HG03103 (cell line): ENCODE data around the gene S100A10.

Source experiments
- ATAC-seq: cut with Tn5 transposase; IDR thresholded peaks from one replicate; pipeline ENCODE4 v1.9.1; 2021; ENCODE audit warnings: low read depth; ENCODE audit not compliant: unreplicated experiment

S100A10 gene

DNA sequence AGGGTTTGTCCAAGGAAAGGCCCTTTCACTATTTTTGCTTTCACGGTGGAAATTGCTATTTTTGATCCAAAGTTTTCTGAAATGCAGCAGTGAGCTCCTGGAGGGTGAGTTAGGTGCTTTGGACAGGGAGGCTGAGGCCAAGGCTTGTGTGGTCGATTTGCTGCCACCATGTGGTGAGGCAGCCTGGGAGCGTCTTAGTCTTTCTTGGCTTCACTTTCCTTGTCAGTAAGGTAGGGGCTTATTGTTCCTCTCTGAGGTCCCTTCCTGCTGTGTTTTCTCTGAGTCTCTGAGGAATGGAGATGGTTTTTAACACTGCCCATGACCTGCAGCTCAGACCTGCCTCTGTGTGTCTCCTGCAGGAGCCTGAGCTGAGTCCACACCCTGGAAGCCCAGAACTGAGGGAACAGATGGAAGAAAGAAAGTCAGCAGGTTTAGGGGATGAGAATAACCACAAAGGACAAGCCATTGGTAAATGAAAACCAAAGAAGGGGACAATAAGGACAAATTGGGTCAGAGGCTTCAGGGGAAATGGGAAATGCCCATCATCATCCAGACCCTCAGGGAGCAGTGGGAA, 20.1 kb upstream of the S100A10 start:
- ATAC-seq = no peak

DNA sequence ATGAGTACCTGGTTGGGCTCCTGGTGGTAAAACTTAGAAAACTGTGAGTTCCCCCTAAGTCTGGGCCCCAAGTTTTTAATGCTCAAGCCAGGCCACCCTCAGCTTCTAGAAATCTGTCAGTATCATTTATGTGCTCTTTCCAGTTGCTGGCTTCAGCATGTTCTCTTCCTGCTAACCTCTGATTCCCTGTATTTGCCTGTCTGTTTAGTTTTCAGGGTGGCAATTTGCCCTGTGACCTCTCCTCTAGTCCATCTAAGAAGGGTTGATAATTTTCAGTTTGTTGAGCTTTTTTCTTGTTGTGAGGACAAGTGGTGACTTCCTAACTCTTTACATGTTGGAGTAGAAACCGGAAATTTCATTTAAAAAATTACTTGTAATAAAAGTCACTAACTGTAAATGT, 16.0 kb upstream of the S100A10 start:
- ATAC-seq = no peak

GRCh38 chr1:152007047-152007446, 13.4 kb upstream of the S100A10 start:
- no peak for ATAC-seq

- no peak for ATAC-seq
Measured at GRCh38 chr1:152005360-152005912, 11.8 kb upstream of the S100A10 start.

DNA sequence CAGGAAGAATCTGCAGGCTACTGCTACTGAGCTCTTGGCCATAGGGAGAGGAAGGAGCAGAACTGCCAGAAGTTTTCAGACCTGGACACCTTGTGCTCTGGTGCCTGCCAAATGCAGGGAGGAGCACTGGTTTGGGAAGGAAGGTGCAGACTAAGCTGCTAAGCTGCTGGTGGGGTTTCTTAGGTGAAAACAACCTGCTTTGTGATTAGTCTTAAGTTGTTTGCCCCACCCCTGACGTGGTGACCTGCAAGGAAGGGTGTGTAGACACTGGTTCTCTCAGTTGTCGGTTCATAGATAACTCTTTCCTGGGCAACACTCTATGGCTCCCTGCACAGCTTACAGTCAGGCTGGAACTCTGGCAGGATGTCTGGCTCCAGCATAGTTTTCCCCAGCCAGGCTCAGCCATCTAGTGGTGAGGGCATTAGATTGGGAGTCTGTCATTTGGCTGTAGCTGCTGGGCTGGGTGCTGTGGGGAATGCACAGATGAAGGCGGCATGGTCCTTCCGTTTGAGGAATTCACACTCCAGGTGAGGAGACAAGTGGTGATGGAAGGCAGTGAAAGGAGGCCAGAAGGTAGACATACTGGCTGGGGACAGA, 10.3 kb upstream of the S100A10 start:
- ATAC-seq = no peak

- ATAC-seq = no peak
Measured at GRCh38 chr1:152002960-152003359, 9.3 kb upstream of the S100A10 start.

DNA sequence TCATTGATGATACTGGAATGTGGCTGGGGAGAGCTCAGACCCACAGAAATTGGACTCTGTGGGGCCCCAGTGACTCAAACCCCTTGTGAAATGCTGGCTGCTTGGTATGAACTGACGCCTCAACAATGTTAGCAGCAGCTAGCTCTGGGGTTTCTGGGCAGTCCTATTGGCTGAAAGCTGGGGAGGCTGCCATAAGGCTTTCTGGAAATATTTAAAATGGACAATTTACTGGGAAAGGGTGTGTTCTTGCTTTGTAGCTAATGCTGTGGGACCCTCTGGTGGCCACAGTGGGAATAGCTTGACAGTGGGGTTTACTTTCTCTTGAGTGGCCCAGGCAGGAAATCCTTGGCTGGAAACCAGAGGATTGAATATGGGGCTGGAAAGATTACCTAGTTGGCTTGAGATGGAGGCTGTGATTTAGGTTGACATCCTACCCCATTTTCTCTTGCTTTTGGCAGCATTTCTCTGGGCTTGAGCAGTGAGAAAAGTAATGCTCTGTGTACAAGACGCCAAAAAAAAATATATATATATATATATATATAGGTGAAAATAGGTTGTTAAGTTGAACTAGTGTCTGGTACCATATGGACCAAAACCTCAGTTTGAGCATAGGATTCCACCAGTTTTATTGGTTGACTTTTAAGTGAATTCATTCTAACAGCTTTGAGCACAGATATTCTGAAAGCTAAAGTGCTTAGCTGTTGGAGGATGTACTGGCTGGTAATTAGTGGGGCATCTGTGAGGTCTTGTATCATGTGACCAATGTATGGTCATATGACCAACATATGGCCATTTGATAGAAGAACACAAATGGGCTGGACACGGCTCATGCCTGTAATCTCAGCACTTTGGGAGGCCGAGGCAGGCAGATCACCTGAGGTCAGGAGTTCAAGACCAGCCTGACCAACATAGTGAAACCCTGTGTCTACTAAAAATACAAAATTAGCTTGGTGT, 8.2 kb upstream of the S100A10 start:
- ATAC-seq = no peak

DNA sequence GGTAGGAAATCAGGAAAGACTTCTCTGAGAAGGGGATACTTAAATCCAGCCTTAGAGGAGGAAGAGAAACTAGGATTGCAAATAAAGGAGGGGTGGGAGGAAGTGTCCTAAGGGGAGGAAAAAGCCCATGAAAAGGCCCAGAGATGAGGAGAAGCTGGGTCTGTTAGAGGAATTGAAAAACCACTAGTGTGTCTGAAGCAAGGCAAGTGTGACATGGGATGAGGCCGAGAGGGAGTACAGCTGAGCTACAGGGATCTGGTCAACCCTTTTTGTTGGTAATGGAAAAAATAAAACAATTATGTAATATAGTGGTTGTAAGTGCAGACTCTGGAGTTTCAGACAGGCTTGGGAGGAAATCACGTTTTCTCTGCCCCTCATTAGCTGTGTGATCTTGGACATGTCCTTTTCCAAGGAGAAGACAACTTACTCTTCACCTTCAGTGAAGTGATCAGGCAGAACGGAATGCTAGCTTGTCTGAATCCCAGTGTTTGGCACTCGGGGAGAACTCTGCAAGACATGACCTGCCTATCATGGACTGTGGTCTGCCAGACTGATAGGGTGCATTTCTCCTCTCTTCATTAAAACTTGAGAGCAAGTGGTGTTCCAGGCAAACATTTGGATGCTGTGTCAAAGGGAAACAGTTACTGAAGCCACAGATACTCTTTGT, 7.4 kb upstream of the S100A10 start:
- ATAC-seq = no peak

DNA sequence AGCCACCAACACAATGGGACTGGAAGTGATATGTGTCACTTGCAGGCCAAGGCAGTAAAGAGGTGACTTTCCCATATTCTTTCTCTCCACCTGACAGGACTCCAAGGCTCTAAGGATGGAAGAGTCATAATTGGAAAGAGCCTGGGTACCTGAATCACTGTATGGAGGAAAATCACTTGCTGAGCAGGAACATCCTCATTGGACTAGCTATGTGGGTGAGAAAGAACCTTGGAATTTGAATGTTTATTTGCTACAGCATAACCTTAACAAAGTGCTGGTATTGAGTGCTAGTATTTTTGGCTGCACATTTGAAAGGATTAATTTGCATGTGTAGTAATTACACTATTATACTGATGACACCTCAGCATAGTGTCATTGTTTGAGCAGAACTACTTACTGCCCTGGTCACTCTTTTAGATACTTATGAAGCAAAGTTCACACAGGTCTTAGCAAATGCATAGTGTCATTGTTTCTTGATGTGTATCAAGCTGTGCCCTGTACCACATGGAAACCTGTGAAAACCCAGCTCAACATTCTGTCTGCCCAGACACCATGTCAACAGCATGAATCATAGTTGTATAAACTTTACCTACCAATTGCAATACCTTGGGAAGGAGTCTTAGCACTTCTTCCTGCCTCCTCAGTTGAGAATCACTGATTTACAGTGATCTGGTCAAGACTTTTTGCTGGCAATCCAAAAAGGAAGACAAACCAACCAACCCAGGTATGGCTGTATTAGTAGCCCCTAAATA, 5.1 kb upstream of the S100A10 start:
- ATAC-seq = no peak

DNA sequence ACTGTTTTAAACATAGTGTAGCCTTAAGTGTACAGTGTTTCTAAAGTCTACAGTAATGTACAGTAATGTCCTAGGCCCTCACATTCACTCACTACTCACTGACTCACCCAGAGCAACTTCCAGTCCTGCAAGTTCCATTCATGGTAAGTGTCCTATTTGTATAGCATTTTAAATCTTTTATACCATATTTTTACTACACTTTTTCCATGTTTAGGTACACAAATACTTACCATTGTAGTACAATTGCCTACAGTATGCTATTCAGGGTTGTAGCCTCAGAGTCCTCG, 3.6 kb upstream of the S100A10 start:
- ATAC-seq = no peak

- ATAC-seq = no peak
Measured at GRCh38 chr1:151995774-151996173, 2.1 kb upstream of the S100A10 start.

DNA sequence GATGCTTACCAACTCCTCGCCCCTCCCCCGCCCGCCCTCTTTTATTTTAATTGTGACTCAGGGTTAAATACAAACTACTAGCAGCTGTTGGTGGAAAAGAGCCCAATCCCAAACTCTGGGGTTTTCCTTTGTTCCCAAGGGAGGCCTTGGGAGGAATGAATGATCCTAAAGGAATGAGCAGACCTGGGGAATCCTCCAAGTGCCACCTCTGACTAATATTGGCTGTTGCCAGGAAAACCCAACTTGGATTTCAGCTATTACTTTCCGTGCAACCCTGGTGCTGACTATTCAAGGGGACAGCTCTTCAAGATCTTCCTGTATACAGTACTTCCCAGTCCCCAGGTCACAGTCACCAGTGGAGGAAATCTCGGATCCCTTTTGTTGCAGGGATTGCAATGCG, 1.3 kb upstream of the S100A10 start:
- no peak for ATAC-seq

- ATAC-seq = no peak
Measured at GRCh38 chr1:151993084-151993733, 450 bp downstream of the S100A10 start.

- no peak for ATAC-seq
Measured at GRCh38 chr1:151992303-151993083, 1.2 kb downstream of the S100A10 start.

DNA sequence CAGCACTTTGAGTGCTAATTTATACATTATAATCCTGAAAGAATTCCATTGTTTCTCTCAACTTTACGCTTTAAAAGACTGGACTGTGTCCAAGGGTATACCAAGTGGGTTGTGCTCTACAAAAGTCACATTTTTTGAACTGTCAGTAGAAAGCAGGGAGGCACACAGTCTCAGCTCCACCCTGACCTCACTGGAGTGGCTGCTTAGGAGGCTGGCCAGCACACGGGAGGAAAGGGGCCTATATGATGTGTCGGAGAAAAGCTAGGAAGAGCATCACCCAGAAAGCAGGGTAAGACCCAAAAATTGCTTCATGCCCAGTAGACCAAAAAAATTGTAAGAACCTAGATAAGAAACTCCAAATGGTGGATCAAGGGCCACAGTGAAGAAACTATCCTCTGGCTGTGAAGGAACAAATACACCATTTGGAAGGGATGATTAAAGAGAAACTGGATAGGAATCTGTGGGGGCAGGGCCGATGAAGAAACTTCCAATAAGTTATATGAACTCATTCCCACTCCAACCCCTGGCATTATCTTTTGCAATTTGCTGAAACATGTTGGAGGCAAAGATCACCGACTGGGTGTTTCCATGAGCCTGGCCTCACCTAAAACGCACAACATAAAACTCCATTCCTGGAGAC, 1.9 kb downstream of the S100A10 start:
- no peak for ATAC-seq

GRCh38 chr1:151990856-151991198, 2.8 kb downstream of the S100A10 start:
- no peak for ATAC-seq

- no peak for ATAC-seq
Measured at GRCh38 chr1:151990058-151990855, 3.4 kb downstream of the S100A10 start.
